Measurements from ENCODE around the gene SLITRK4.

The SLITRK4 gene, protein sequence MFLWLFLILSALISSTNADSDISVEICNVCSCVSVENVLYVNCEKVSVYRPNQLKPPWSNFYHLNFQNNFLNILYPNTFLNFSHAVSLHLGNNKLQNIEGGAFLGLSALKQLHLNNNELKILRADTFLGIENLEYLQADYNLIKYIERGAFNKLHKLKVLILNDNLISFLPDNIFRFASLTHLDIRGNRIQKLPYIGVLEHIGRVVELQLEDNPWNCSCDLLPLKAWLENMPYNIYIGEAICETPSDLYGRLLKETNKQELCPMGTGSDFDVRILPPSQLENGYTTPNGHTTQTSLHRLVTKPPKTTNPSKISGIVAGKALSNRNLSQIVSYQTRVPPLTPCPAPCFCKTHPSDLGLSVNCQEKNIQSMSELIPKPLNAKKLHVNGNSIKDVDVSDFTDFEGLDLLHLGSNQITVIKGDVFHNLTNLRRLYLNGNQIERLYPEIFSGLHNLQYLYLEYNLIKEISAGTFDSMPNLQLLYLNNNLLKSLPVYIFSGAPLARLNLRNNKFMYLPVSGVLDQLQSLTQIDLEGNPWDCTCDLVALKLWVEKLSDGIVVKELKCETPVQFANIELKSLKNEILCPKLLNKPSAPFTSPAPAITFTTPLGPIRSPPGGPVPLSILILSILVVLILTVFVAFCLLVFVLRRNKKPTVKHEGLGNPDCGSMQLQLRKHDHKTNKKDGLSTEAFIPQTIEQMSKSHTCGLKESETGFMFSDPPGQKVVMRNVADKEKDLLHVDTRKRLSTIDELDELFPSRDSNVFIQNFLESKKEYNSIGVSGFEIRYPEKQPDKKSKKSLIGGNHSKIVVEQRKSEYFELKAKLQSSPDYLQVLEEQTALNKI

DNA sequence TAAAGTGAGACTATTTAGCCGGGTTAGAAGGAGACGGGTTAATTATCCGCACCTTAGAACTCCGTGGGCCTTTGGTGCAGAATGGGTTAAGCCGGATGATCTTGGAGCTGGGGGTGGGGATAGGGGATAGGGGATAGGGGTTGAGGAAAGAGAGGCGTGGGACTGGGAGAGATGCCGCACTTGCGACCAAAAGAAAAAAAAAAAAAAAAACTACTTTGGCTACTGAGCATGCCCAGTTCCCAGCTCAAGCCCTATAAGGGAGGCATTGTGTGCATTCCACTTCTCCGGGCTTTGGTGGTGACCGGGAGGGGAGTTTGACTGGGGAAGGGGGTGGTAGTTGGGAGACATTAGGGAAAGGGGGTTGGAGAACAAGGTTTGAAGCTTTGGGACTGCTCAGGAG is at the start of gene SLITRK4:
TSS of gene SLITRK4 (minus strand) at position 187 of the 400 bp plus-strand sequence. CDS start 4,993 bp downstream, outside the sequence.
- no peak for DNase-seq

DNA sequence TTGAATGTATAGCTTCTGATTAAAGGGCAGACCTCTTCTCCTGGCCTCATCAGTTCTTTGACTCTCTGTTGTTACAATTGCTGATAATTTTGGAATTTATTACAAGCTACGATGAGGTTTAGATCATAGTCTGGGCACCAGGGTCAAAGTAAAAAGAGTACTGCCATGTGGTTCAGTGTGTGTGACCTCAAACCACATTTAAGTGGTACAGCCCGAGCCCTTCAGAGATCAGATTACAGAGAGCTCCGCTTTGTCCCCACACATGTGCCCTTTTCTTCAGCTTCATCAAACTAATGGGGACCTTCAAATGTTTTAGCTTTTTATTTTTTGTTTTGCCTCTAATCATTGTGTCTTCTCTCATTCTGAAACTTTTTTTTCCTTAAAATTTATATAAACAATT is 47.6 kb upstream of the SLITRK4 start:
- DNase-seq, result no peak

DNA sequence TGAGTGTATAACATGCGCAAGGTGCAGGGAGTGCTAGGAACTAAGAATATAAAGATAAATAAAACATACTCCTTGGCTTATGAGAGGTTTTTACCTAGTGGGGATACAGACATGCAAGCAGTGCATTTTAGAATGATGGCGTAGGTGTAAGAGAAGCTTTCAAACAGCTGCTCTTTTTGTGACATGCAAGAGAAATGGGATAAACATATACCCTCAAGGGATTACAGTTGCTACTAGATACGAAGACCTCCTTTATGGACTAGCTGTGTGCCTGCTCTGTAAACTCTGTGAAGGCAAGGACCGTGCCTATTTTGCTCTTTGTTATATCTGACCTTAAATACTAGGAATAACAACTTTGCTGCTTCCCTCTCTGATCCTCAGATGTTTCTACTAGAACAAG is 39.0 kb upstream of the SLITRK4 start:
- DNase-seq, result no peak

DNA sequence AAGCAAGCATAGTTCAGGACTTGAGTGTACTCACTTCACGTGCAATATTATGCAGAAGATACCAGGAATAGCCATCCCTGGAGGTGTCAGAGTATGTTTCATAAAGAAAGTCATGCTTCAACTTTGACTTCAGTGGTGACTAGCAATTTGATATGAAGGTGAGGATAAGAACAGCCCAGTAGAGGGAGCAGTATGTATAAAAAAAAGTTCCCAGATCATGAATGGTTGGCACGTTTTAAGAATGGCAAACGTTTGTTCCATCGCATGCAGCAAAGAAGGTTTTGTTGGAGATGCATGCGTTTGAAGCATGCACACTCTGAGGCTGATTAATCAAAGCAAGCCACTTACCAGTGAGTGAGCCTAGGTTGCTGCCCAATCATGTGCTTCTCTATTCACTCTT is 33.5 kb upstream of the SLITRK4 start:
- DNase-seq, result no peak

DNA sequence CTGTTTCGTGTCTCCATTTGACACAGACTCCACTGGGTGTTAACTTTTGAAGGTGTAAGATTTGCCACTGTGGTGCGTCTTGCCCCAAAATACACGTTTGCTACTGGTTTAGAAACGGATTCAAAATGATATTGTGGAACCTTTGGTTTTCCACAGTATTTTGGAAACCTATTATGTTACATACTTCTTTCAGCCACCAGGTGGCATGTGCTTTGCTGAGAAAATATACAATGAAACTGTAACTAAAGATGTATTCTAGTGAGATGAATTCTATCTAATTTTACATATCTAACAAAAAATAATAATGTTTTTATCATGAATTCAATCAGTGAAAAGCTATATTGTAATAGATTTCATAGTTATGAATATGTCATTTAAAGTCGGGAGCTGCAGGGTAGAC is 28.4 kb upstream of the SLITRK4 start:
- no peak for DNase-seq

DNA sequence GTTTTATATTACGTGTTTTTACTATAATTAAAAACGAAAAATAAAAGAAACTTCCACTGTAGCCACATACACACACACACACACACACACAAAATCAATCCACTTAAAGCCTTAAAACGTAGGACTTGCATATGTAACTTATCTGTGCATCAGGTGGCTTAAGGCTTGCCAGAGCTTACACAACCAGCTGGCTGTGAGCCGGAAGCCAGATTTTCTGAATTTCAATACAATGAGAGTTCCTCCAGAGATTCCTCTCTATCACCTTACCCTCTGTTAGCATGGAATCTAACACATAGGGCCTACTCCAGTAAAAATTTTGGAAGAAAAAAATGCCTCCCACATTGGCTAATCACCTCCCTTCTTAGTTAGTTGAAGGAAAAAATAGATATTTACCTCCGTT is 27.9 kb upstream of the SLITRK4 start:
- DNase-seq, result no peak

DNA sequence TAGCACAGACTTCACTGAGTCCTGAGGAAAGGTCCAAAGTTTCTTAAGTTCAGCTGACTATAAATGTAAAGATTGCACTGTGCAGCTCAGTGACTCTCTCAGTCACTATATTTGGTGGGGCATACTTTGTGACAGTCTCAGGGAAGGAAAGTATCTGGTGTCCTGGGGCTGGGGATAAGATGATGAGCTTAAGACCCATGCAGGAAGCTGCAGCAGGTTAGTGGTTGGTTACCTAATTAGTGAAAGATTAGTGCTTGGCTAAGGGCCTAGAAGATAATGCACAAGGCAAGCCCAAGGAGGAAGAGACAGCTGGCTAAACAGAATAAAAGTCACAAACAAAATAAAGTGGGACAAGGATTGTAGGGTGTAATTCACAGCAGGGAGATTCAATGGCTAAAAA is 25.4 kb upstream of the SLITRK4 start:
- no peak for DNase-seq

DNA sequence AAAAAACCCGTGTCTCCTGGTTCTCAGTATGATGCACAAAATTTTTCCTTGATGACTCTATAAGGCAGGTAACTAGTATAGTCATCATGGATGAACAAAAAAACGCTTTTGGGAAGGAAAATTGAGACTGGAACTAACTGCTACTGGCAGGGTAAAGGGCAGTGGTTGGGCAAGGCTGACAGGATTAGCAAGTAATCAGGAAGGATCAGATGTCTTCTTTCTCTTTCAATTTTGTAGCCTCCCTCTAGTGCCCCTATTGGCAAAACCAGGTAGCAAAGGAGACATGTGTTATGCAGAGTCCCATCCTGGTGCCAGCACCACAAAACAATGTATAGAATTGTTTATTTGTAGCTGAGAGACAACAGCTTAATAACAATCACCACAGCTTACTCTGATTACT is 12.8 kb upstream of the SLITRK4 start:
- DNase-seq, result no peak

DNA sequence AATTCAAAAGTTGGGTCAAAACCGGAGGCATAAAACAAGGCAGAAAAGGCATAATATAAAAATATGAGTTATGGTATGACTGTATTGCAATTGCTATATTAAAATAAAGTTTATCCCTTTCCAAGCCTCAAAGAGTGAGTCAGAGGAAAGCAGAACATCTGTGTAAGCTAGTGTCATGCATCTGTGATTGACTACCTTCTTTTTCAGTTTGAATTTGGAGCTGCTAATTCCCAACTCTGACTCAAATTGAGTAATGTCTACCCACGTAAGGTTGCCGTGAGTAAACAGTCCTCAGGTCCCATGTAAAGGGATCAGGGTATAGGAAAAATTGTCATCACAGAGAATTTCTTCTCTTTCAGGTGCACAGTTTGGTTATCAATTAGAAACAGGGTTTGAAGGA is 6.5 kb upstream of the SLITRK4 start:
- DNase-seq, result no peak

DNA sequence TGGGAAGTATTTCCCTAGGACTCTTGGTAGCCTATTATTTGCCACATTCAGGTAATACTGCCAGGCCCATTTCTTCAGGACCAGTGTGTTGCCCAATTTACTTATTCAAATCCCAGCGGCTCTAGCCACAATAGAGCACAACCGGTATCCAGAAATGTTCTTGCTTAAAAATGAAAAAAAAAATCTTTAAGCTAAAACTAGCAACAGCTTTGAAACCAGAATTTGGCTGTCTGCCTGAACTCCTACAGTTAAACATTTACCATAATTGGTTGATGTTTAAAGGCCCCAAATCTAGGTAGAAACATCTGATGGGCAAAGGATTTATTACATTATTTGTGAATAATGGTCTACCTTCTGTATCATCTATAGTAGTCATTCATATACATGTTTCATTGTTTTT is 930 bp upstream of the SLITRK4 start:
- no peak for DNase-seq

DNA sequence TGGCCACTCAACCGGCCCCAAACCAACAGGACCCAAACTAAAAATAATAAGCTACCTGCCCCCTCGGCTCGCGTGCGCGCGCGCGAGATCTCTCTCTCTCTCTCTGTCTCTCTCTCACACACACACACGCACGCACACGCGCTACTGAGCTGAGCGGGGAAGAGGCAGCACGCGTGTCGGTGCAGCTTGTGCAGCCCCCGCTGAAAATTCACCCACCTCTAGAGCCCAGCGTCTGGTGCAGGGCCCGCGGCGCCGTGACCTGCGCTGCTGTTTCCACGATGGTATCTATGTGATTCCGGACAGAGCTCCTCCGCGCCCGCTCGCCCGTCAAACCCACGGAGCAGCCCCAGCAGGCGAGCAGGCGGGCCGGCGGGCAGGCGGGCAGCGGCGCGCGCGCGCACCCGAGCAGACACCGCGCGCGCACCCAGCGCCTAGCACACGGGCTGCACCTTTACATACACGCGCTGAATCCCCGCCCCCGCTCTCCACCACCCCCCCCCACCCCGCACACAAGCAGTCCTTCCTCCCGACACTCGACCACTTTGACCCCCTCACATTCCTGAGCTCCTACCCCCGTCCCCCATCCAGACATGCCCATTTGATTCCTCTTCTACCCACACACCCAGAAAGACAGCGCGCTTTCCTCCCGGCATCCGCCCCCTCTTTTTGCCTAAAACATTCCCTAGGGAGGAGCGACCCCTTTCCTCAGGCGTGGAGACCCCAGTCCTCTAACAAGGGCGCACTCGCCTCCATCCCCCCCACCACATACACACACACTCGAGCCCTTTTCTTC is 1.0 kb downstream of the SLITRK4 start:
- no peak for DNase-seq

DNA sequence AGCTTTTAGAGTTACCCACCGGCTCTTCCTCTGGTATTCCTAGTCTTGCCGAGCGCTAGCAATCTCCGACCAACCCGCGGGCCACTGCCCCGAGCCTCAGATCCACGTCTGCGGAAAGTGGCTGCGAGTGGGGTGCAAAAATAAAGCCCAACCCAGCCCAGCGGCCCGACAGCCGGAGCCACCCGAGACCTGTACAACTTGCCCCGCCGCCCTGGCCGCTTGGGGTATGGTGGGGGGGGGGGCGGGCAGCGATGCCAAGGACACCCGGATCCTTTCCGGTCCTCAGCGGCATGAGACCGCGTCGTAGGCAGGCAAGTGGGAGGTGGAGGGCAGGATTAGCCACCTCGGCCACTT is 1.6 kb downstream of the SLITRK4 start:
- DNase-seq, result no peak

DNA sequence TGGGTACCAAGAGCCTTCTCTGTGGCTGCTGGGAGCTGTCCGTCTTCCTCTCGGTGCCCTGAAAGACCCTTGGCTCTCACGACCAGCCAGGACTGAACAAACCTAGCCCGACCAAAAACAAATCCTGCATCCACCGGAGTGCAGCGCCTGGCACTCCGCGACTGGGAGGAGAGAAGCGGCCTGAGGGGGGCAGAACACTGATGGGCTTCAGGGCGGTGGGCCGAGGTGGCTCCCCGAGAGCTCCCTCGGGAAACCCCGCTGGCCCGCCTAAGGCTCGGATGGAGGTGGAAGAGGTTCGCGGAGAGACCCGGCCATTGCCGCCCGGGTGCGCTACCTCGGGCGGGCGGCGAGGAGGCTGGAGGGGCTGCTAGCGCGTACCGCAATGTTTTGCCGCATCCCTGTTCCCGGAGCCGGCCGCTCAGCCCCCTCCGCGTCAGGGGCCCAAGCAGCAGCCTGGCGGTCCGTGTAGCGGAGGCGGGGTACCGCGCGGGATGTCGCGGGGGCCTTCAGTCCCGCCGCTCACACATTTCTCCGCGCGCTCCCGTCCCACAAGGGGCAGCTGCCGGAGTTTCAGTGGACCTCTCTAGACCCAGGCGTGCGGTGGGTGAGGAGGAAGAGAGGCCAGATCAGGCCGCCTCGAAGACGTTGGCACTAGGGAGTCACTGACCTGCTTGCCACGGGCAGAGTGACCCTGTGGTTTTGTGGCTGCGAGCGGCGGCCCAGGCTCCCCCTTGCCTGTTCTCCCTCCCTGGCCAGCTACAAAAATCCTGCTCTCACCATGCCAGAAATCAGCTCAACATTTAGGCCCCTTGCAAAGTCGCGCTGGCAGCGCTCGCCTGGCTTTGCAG is 2.2 kb downstream of the SLITRK4 start:
- no peak for DNase-seq

DNA sequence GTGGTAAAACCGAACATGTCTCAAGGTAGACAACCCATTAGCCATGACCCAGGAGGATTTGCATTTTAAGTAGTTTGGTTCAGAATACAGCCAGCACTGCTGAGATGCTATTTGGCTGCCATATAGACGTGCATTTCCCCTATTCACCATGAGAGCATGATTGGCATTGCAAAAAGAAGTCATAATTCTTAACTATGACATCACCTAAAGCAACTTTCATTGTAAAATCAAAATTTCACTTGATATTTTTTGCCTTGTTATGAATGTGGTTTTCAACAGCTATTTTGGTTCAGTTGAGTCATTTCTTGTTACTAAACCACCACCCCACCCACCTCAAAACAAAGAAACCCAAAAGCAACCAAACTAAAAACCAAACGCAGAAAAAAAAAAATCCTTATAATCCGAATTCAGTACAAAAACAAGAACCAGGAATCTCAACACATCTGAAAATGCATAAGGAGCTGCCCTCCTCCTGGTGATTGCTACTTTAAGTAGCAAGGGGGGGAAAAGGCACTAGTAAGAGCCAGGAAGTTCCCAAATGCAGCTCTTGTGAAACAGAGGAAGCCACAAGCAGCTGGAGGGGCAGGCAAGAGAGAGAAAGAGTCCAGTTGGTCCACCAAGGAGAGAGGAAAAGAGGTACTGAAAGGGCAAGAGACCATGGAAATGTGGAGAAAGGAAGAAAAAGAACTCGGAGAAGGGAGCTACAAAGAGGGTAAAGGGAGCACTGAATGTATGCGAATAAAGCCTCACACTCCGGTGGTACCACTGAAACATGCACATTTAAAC is 3.1 kb downstream of the SLITRK4 start:
- DNase-seq, result no peak

DNA sequence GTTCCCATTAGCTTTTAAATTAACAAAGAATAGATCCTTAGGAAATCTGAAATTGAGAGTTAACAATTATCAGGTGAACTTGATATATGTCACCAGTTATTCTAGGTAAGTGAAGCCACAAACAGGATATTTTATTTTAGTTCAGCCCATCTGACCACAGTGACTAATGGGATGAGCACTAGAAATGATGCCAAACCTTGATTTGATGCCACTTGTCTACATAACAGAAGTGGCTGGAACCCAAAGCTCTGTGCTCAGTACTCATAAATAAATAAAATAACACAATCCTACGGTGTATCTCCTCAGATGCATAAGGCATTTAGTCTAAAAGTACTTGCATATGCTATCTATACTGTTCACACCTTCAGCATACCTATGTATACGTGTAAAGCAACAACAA is 12.2 kb downstream of the SLITRK4 start:
- DNase-seq, result no peak

DNA sequence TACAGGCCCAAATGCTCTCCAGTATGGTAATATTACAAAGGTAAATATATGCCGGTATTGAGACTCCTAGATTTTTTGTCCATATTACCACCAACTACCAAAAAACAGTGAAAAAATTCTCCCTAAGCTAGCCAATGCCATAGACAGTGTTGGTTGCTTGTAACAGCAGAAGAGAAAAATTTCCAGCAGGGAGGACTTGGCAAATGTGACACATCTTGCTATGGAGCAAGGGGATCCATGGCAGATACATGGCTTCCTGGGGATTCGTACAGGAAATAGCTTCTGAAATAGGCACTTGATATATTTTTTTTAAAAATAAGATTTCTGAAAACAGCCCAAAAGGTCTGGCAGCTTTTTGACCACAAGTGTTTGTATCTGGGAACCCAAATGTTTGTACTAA is 14.6 kb downstream of the SLITRK4 start:
- no peak for DNase-seq

DNA sequence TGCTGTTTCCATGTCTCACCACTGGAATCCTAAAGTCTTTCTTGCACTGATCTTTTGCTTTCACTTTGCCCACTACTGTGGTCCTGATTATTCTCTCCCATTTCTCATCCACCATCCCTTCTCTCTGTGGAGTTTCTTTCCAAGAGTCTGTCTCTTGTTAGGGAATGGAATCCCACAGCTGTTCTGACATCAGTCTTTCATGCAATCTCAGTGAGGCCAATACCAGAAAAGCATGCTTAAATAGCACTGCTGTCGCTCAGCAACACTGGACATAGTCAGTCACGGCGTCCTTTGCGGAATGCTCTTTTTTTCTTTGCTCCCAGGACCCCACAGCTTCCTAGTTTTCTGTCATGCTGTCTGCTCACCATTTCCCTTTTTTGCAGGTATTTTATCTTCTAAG is 20.1 kb downstream of the SLITRK4 start:
- DNase-seq, result no peak

DNA sequence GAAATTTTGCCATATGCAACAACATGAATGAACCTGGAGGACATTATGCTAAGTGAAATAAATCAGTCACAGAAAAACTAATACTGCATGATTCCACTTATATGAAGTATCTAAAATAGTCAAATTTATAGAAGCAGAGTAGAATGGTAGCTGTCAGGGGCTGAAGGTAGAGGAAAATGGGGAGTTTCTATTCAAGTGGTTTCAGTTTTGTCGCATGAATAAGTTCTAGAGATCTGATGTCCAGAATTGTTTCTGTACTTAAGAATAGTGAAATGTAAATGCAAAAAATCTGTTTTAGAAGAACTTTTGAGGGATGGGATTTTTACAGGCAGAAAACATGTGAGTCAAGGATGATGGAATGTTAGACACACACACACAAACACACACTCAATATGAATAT is 34.1 kb downstream of the SLITRK4 start:
- DNase-seq, result no peak

DNA sequence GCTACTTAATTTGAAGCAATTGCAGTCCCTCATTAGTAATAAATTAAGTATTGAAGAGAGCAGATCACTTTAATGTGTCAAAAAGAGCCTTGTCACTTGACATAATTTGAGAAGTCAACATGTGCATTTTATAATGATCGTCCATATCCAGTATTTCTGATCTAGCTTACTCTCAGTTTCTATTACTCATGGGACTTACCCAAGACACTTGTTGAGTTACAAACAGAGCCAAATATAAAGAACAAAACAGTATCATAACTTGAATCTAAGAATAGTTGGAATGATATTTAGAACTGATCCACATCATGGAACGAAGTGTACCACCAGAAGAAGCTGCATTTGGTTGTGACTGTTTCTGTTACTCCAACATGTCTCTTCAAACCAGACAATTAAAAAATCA is 54.7 kb downstream of the SLITRK4 start:
- DNase-seq, result no peak

DNA sequence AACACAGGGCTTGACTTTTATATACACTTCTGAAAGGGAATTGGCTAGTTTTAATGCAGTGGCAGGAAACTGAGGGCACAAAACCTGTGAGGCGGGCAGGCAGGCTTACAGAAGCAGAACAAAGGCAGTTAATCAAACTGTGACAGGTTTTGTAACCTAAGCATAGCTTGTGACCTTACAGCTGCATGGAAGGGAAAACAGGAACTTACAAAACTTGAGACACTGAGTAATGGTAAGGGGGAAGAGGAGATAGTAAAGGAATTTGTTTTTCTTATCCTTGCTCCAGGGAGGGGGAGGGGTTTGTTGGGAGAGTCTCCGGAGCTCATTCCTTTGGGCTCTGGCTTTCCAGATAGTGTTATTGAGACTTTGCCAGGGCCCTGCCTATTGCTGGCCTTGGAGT is 55.6 kb downstream of the SLITRK4 start:
- DNase-seq, result no peak
